ENCODE data around the gene CCDC27. TPM values are rescaled to one million over a fixed set of nuclear protein-coding genes. Genes with fewer than 3 reads are reported as not detected.

Gene CCDC27
- total and polyA plus RNA-seq, 2 of the 8 experiments (the other 6 are each of a cell fraction or from before 2014, with no cell fraction given), result 0.15 TPM; not detected in 1

GRCh38 chr1:3762151-3762872, 10.1 kb downstream of the CCDC27 start (continued):
- TF ChIP-seq CHD7 (IDR thresholded peaks at IDR 0.05; ENCODE audit: insufficient replicate concordance, low read length) (no peak), HDAC2 (IDR thresholded peaks at IDR 0.05; ENCODE audit: borderline replicate concordance in 1 of 2, low read depth in 2 of 2, low read length in 2 of 2) (no peak), TBP (IDR thresholded peaks at IDR 0.05; ENCODE audit: low read depth, low read length) (no peak), SP4 (IDR thresholded peaks at IDR 0.05; ENCODE audit: low read length) (no peak), EGR1 (IDR thresholded peaks at IDR 0.05; ENCODE audit: borderline replicate concordance, low read depth, low read length) (no peak), RBBP5 (IDR thresholded peaks at IDR 0.05; ENCODE audit: borderline replicate concordance, low read depth, low read length) (no peak), CHD1 (IDR thresholded peaks at IDR 0.05; ENCODE audit: low read depth, low read length) (no peak), RNF2 (IDR thresholded peaks at IDR 0.05; ENCODE audit: borderline replicate concordance, low read depth, low read length, missing control alignments, poor library complexity, severe bottlenecking) (no peak), FOSL1 (IDR thresholded peaks at IDR 0.05; ENCODE audit: insufficient read depth, low read depth, low read length) (no peak), CHD2 (IDR thresholded peaks at IDR 0.05; ENCODE audit: low read length) (no peak)

Measured in H1 (cell line).